Peyer's patch (tissue), 4 donors: ENCODE data around the gene P2RX5.

Source experiments
- POLR2A ChIP-seq, 2 donors: fragments of 450-650 bp; IDR thresholded peaks; one replicate each; pipeline ENCODE4 v1.5.1; 2017; ENCODE audit warnings: antibody characterized with exemption in 2 of 2, mild to moderate bottlenecking in 2 of 2, moderate library complexity in 2 of 2
- TF ChIP-seq, protein P1 (sequence below), 6 experiments: fragments of 450-650 bp in 4 of 6; fragments of 200-600 bp in 2 of 6; sonication (generic) in 1 of 6; IDR thresholded peaks; one replicate each; pipeline ENCODE4 v1.5.1; 2017 to 2019; ENCODE audit warnings: antibody characterized with exemption in 6 of 6, mild to moderate bottlenecking in 3 of 6, moderate library complexity in 1 of 6

DNA sequence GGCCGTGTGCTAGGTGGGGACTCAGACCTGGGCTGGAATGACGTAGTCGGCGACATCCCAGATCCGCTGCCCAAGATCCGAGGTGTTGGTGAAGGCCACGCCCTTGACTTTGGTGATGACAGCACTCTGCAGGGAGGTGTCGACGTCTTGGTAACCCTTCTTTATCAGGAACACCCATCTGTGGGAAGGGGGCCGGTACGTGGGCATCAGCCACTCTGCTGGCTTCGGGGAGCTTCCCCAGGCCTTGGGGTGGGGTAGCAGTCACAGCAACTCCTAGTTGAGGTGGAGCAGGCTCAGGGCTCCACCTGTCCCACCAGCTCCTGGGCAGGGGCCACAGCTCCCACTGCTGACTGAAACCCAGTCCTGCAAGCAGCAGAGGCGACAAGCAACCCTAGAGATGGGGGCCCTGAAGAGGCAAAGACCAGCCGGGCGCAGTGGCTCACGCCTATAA is 4.3 kb downstream of the P2RX5 start:
- TF ChIP-seq, protein P1, sequence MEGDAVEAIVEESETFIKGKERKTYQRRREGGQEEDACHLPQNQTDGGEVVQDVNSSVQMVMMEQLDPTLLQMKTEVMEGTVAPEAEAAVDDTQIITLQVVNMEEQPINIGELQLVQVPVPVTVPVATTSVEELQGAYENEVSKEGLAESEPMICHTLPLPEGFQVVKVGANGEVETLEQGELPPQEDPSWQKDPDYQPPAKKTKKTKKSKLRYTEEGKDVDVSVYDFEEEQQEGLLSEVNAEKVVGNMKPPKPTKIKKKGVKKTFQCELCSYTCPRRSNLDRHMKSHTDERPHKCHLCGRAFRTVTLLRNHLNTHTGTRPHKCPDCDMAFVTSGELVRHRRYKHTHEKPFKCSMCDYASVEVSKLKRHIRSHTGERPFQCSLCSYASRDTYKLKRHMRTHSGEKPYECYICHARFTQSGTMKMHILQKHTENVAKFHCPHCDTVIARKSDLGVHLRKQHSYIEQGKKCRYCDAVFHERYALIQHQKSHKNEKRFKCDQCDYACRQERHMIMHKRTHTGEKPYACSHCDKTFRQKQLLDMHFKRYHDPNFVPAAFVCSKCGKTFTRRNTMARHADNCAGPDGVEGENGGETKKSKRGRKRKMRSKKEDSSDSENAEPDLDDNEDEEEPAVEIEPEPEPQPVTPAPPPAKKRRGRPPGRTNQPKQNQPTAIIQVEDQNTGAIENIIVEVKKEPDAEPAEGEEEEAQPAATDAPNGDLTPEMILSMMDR (IDR thresholded peaks at IDR 0.05), result no peak
- TF ChIP-seq POLR2A (IDR thresholded peaks at IDR 0.05), result no peak
